Activated naive CD4-positive, alpha-beta T cell treated with anti-CD3 and anti-CD28 coated beads, Interleukin-2, amount 10 ng/mL, durations not matched to agents 5 hours and 36 hours (primary cell): ENCODE data around the gene FBXW8. TPM values are rescaled to one million over a fixed set of nuclear protein-coding genes. Genes with fewer than 3 reads are reported as not detected.

ENCODE experiments used
- total RNA-seq, 2 experiments: library from RNA; stranded (reverse); gene quantifications; one replicate each; pipeline ENCODE4 v1.2.3, GENCODE V29; 2021

FBXW8 gene
- total RNA-seq = 10 to 100 TPM; 14.6 to 15.1 TPM

DNA sequence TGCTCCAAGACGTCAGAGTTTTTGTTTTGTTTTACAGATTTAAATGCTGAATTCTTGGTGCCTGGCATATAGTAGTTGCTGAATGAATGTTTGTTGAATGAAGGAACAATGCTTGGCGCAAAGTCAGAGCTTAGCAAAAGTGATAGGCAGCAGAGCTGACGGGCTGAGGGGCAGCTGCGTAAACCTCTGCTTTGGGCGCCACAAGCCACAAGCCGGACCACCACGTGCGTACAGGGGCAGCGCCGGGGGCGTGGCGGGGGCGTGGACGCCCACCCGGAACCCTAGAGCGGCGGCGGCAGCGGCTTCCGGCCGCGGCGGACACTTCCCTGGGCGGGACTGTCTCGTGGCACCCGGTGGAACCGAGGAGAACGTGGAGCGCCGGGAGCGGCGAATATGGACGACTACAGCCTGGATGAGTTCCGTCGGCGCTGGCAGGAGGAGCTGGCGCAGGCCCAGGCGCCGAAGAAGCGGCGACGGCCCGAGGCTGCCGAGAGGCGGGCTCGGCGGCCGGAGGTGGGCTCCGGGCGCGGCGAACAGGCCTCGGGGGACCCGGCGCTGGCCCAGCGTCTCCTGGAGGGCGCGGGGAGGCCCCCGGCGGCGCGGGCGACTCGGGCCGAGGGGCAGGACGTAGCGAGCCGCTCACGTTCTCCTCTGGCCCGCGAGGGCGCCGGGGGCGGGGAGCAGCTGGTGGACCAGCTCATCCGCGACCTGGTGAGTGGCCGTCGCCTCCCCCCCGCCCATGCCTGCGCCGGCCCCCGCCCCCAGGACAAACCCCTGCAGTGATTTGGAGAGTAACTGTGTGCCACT, at the start of gene FBXW8:
Gene FBXW8, plus strand, starts transcription at position 306 of the 807 bp plus-strand sequence. Its CDS starts 88 bp downstream, at position 394.

GRCh38 chr12:116881325-116881876, 29.3 kb upstream of the FBXW8 start, which contains the start of gene HRK:
Gene HRK, minus strand, starts transcription at chr12:116881441. Its CDS starts 134 bp downstream, at chr12:116881307.

Other genes starting within 250 kb of the FBXW8 start
- gene SPRING1, start 172.9 kb upstream of the FBXW8 start, total RNA-seq = 10 to 100 TPM; 29.6 to 32.6 TPM
- 10 to 100 TPM; 11.2 to 12.9 TPM for gene RNFT2, start 172.6 kb upstream of the FBXW8 start, total RNA-seq
- not detected for gene HRK, start 29.5 kb upstream of the FBXW8 start, total RNA-seq
- 10 to 100 TPM; 18.0 to 19.0 TPM for gene TESC, start 188.5 kb downstream of the FBXW8 start, total RNA-seq